GM12865 (cell line): Measurements from ENCODE around the gene GFAP.

ENCODE experiments used
- DNase-seq: peaks from one replicate; pipeline ENCODE4 v3.0.0; 2010; ENCODE audit warnings: low read depth
- H3K4me3 ChIP-seq: 2 replicates; pipeline ENCODE4 v1.5.1; 2011; ENCODE audit warnings: mild to moderate bottlenecking, low read depth, low read length, control low read depth
- TF ChIP-seq, protein P1 (sequence below): IDR thresholded peaks from 2 replicates; pipeline ENCODE4 v1.5.1; 2011; ENCODE audit warnings: low read length, control low read depth, low read depth, inconsistent platforms; ENCODE audit not compliant: insufficient read depth; ENCODE audit errors: missing control alignments

GFAP gene

DNA sequence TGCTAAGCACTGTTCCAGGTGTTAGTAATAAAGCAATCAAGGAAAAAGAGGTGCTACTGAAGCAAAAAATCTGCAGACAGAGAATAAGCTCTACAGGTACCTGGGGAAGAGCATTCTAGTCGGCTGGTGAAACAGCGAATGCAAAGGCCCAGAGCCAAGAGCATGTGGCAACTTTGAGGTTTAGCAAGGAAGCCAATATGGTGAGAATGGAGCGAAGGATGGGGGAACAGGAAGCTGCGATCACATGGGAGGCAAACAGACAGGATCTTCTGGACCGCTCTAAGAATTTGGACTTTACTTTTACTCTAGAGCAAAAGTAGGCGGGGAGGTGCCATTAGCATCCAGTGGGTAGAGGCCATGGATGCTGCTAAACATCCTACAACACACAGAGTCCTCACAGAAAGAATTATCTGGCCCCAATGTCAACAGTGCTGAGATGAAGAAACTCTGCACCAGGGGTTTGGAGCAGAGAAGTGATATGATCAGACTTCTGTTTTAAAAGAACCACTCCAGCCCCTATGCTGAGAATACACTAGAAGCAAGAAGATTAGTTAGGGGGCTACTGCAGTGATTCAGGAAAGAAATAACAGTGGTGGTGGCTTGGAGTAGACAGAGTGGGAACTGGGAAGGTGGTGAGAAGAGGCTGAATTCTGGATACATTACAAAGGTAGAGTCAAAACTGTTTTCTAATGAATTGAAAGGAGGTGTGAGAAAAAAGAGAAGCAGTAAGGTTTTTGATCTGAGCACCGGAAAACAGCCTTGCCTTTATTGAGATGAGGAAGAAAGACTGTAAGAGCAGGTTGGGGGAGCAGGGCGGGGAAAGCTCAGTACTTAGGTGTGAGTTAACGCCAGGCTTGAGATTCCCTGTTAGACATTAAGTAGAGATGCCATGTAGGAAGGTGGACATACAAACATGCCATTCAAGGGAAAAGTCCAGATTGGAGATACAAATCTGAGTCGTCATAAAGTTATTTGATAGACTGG, 27.0 kb downstream of the GFAP start:
- H3K4me3 ChIP-seq, result no peak overlapping the region
- DNase-seq, result no peak
- TF ChIP-seq, protein P1, sequence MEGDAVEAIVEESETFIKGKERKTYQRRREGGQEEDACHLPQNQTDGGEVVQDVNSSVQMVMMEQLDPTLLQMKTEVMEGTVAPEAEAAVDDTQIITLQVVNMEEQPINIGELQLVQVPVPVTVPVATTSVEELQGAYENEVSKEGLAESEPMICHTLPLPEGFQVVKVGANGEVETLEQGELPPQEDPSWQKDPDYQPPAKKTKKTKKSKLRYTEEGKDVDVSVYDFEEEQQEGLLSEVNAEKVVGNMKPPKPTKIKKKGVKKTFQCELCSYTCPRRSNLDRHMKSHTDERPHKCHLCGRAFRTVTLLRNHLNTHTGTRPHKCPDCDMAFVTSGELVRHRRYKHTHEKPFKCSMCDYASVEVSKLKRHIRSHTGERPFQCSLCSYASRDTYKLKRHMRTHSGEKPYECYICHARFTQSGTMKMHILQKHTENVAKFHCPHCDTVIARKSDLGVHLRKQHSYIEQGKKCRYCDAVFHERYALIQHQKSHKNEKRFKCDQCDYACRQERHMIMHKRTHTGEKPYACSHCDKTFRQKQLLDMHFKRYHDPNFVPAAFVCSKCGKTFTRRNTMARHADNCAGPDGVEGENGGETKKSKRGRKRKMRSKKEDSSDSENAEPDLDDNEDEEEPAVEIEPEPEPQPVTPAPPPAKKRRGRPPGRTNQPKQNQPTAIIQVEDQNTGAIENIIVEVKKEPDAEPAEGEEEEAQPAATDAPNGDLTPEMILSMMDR, result no peak

DNA sequence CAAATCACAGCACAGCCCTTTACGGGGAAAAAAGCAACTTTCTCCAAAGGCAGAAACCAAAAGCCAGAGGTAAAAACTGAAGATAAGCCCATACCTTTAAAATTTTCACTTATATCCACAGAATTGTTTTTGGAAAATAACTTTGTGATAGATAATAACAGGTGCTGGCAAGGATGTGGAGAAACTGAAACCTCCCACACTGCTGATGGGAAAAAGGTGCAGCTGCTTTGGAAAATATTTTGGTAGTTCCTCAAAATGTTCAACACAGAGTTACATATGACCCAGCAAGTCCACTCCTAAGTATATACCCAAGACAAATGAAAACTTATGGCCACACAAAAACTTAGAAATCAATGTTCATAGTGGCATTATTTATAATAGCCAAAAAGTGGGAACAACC, 28.3 kb downstream of the GFAP start:
- TF ChIP-seq, protein P1, result no peak
- no peak for DNase-seq
- H3K4me3 ChIP-seq, result no peak overlapping the region

DNA sequence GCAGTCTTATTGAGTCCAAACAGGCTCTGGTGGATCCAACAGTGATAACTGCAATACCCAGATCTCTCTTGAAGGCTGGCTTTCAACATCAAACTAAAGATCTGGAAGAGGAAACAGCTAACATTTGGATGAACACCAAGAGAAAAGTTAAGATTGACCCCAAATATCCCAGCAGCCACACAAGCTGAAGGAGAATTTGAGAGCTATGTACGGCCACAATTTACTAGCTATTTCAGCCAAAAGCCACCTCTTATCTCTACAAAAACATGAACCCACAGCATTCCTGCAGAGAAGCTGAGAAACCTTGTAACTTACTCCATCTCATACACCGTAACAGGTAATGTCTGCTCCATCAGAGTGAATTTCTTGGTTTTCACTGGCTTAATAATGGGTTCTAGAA, 30.4 kb downstream of the GFAP start:
- DNase-seq, result no peak
- H3K4me3 ChIP-seq, result no peak overlapping the region
- TF ChIP-seq, protein P1, result no peak

- DNase-seq, result no peak
- TF ChIP-seq, protein P1, result no peak
Measured at GRCh38 chr17:44881145-44881544, 34.2 kb downstream of the GFAP start.

GRCh38 chr17:44880062-44880461, 35.2 kb downstream of the GFAP start:
- DNase-seq, result no peak
- H3K4me3 ChIP-seq, result no peak overlapping the region
- TF ChIP-seq, protein P1, result no peak

More at GRCh38 chr17:44881145-44881544, 34.2 kb downstream of the GFAP start:
- no peak overlapping the region for H3K4me3 ChIP-seq

GRCh38 chr17:44879376-44879775, 35.9 kb downstream of the GFAP start:
- no peak for DNase-seq
- TF ChIP-seq, protein P1, result no peak
- no peak overlapping the region for H3K4me3 ChIP-seq
